Transverse colon (tissue), 4 donors: ENCODE measurements around the gene TSPAN10.

Experiments used
- EP300 ChIP-seq: sonication (generic); formaldehyde crosslinking; IDR thresholded peaks from one replicate; pipeline ENCODE4 v1.6.1; 2017; ENCODE audit warnings: antibody characterized with exemption, low read depth
- POLR2A ChIP-seq: fragments of 450-650 bp; IDR thresholded peaks from one replicate; pipeline ENCODE4 v1.6.1; 2016; ENCODE audit warnings: antibody characterized with exemption, mild to moderate bottlenecking, moderate library complexity
- POLR2AphosphoS5 ChIP-seq, 3 donors: sonication (generic); formaldehyde crosslinking; IDR thresholded peaks; one replicate each; pipeline ENCODE4 v1.6.1; 2016; ENCODE audit warnings: antibody characterized with exemption in 3 of 3
- TF ChIP-seq, protein P1 (sequence below), 5 experiments: fragments of 200-600 bp in 3 of 5; fragments of 450-650 bp in 2 of 5; sonication (generic) in 3 of 5; IDR thresholded peaks; 1 replicate in 2 of 5; 2 replicates in 3 of 5; pipeline ENCODE4 v1.5.1; 2016 to 2017; ENCODE audit warnings: antibody characterized with exemption in 5 of 5, inconsistent platforms in 3 of 5, mild to moderate bottlenecking in 2 of 5, moderate library complexity in 1 of 5

- TF ChIP-seq, protein P1, sequence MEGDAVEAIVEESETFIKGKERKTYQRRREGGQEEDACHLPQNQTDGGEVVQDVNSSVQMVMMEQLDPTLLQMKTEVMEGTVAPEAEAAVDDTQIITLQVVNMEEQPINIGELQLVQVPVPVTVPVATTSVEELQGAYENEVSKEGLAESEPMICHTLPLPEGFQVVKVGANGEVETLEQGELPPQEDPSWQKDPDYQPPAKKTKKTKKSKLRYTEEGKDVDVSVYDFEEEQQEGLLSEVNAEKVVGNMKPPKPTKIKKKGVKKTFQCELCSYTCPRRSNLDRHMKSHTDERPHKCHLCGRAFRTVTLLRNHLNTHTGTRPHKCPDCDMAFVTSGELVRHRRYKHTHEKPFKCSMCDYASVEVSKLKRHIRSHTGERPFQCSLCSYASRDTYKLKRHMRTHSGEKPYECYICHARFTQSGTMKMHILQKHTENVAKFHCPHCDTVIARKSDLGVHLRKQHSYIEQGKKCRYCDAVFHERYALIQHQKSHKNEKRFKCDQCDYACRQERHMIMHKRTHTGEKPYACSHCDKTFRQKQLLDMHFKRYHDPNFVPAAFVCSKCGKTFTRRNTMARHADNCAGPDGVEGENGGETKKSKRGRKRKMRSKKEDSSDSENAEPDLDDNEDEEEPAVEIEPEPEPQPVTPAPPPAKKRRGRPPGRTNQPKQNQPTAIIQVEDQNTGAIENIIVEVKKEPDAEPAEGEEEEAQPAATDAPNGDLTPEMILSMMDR (IDR thresholded peaks at IDR 0.05): no peak
- TF ChIP-seq POLR2A (no peak), EP300 (no peak), POLR2AphosphoS5 (IDR thresholded peaks at IDR 0.05) (no peak)
Observed at GRCh38 chr17:81695211-81695610, 58.2 kb downstream of the TSPAN10 start.
